Activated CD8-positive, alpha-beta memory T cell treated with anti-CD3 and anti-CD28 coated beads for 24 hours (primary cell): ENCODE data around the gene CD300LG.

Source experiments
- DNase-seq: peaks from one replicate; pipeline ENCODE4 v3.0.0-alpha.2; 2020

Gene CD300LG

DNA sequence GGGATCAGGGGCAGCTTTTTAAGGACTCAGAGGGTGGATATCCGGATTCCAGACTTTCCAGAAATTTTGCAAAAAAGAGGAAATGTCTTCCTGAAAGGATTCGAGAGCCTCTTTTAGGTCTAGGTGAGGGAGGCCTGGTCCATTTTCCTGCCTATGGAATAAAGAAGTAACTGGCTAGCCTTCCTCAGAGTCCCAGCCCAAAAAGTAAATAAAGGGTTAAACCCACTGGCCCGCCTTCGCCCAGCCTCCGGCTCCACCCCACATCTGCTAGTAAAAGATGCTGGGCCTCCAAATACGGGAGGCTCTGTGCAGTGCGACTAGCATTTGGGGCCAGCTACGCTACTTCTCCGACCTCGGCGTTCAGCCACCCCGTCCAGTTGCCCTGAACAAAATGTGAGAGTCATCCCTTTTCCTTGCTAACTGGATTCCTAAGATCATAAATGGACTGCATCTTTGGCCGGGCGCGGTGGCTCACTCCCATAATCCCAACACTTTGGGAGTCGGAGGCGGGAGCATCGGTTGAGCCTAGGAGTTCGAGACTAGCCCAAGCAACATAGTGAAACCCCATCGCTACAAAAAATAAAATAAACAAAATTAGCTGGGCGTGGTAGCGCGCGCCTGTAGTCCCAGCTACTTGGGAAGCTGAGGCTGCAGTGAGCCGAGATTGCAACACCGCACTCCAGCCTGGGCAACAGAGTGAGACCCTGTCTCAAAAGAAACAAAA is 61.2 kb downstream of the CD300LG start:
- DNase-seq: peak; percentile 78

DNA sequence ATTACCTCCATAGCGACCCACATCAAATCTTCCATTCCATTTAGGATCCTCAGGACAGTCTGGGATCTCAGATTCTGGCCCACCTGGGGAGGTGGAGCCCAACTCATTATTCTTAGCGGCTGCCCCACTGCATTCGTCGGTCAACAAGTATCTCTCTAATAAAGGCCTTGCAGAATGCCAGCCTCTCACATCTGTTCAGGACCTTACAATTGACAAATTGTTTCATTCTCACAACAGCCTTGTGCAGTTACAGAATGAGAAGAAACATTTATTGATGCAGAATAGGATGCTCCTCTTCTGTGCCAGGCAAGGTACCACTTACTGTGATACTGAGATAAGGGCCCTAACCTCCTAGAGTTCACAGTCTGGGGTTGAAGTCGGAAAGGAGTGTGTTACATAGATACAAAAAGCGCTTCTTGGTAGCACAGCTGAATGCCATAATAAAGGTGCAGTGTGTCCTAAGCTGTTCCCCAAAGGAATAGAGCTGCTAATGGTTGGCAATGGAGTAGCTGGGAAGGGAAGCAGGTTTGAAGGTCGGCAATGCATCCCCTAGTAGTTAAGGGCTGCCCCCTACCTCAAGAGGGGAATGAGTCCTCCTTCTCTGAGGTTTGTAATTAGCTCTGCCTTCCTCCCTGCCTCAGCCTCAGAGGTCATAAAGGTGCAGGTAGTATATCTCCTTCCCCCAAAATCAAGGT is 62.7 kb downstream of the CD300LG start:
- DNase-seq: no peak

- DNase-seq: no peak
Observed at GRCh38 chr17:43911904-43912303, 64.9 kb downstream of the CD300LG start.

DNA sequence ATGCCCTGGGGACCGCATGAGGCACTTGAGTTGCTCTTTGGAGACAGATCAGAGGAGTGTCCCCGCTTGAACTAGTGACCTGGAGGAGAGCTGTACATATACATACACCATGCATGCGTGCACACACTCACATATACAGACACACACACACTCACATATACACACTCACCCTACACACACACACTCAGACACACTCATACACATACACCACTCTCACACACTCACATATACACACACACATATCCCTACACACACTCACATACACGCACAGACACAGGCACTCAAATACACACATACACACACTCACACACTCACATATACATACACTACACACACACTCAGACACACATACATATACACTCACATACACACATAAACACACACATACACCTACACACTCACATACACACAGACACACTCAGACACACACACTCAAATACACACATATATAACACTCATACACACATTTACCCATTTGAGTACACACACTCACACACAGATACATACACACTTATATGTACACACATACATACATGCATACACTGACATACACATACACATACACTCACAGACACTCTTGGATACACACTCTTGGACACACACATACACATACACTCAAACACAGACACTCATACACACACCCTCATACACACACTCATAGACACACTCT is 65.8 kb downstream of the CD300LG start:
- DNase-seq: no peak
